DOHH2 (cell line): ENCODE results near the gene SSPN.

Experiments
- H3F3A ChIP-seq: fragments of 200-600 bp; sonication (generic), shearing (Covaris generic); 2 replicates; pipeline ENCODE4 v1.6.0; 2016; ENCODE audit warnings: antibody characterized with exemption, mild to moderate bottlenecking; ENCODE audit not compliant: control insufficient read depth, insufficient read depth
- H3K27ac ChIP-seq: fragments of 200-600 bp; sonication (generic); 2 replicates; pipeline ENCODE4 v1.5.1; 2014; ENCODE audit warnings: low read depth, mild to moderate bottlenecking, low read length, moderate library complexity
- H3K27me3 ChIP-seq: fragments of 200-600 bp; sonication (generic); 2 replicates; pipeline ENCODE4 v1.6.1; 2014; ENCODE audit warnings: mild to moderate bottlenecking, low read length, mixed read lengths; ENCODE audit not compliant: control insufficient read depth
- H3K36me3 ChIP-seq: fragments of 200-600 bp; sonication (generic); 2 replicates; pipeline ENCODE4 v1.6.1; 2014; ENCODE audit warnings: mild to moderate bottlenecking, low read length, moderate library complexity, mixed read lengths; ENCODE audit not compliant: control insufficient read depth
- H3K4me1 ChIP-seq: fragments of 200-600 bp; sonication (generic); 2 replicates; pipeline ENCODE4 v1.6.1; 2014; ENCODE audit warnings: mild to moderate bottlenecking, low read length, mixed read lengths; ENCODE audit not compliant: control insufficient read depth
- H3K4me2 ChIP-seq: fragments of 200-600 bp; sonication (generic); 2 replicates; pipeline ENCODE4 v1.6.0; 2014; ENCODE audit warnings: mild to moderate bottlenecking, low read length, moderate library complexity
- H3K4me3 ChIP-seq: fragments of 200-600 bp; sonication (generic); 2 replicates; pipeline ENCODE4 v1.5.1; 2014; ENCODE audit warnings: mild to moderate bottlenecking, low read length, mixed read lengths
- H3K79me2 ChIP-seq: fragments of 200-600 bp; sonication (generic); 2 replicates; pipeline ENCODE4 v1.6.1; 2014; ENCODE audit warnings: mild to moderate bottlenecking, low read length, mixed read lengths; ENCODE audit not compliant: control insufficient read depth
- H3K9me2 ChIP-seq: fragments of 200-600 bp; sonication (generic); replicated peaks from 2 replicates; pipeline ENCODE4 v1.6.1; 2014; ENCODE audit warnings: mild to moderate bottlenecking, low read length, mixed read lengths; ENCODE audit not compliant: control insufficient read depth
- H3K9me3 ChIP-seq: fragments of 200-600 bp; sonication (generic); 2 replicates; pipeline ENCODE4 v1.6.1; 2014; ENCODE audit warnings: antibody characterized with exemption, low read length, mixed read lengths; ENCODE audit not compliant: control insufficient read depth, insufficient read depth
- H4K20me1 ChIP-seq: fragments of 200-600 bp; sonication (generic); 2 replicates; pipeline ENCODE4 v1.6.0; 2014; ENCODE audit warnings: low read depth, mild to moderate bottlenecking, antibody characterized with exemption, low read length, moderate library complexity; ENCODE audit not compliant: control insufficient read depth, insufficient read depth
- EZH2phosphoT487 ChIP-seq: fragments of 200-600 bp; sonication (generic); IDR thresholded peaks from 2 replicates; pipeline ENCODE4 v1.6.1; 2017; ENCODE audit warnings: borderline replicate concordance, mild to moderate bottlenecking, antibody characterized with exemption, low read length, moderate library complexity, mixed read lengths
- TF ChIP-seq, protein P1 (sequence below): fragments of 200-600 bp; sonication (generic); IDR thresholded peaks from one replicate; pipeline ENCODE4 v1.5.1; 2014; ENCODE audit warnings: antibody characterized with exemption, mild to moderate bottlenecking, low read depth, low read length; ENCODE audit not compliant: poor library complexity, severe bottlenecking

The SSPN gene

DNA sequence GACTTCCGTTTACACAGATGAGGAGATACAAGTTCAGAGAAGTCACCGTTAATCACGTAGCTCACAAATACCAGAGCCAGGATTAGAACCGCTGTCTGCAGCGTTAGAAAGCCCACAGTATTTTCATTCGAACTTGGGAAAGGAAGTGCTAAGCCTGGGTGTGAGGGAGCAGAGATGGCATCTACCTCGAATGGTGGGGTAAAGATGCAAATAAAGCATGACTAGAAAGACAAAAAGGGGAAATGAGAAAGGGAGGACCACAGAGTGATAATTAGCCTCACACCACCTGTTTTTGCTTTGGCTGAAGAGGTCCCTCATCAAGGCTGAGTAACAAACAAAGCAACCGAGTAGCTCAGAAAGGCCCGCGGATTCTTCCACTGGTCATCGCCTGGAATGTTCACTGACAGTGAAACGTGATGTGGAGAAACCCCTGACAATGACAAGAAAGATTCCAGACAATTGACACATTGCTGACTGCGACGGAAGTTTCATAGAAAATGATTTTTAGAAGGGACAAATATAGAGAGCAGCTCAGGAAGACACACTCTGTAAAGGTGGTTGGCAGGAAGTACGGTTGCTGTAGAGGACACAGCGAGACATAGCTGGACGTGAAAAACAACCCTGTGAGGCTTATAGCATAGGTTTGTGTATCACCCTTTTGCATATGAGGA lies 39.0 kb upstream of the SSPN start:
- Histone ChIP-seq H3K27ac (peak overlapping the region; percentile 71), H3K36me3 (no peaks in the 10 kb centered on the region), H3K4me1 (peaks cover 38% of the 10 kb centered on the region), H4K20me1 (no peaks in the 10 kb centered on the region), H3K4me2 (peak overlapping the region; percentile 82), H3K9me2 (no peaks in the 10 kb centered on the region), H3K79me2 (no peaks in the 10 kb centered on the region), H3K27me3 (peaks cover 72% of the 10 kb centered on the region), H3K9me3 (no peaks in the 10 kb centered on the region), H3F3A (peaks cover 21% of the 10 kb centered on the region), H3K4me3 (peak overlapping the region; percentile 59)
- TF ChIP-seq EZH2phosphoT487: no peak
- TF ChIP-seq, protein P1, sequence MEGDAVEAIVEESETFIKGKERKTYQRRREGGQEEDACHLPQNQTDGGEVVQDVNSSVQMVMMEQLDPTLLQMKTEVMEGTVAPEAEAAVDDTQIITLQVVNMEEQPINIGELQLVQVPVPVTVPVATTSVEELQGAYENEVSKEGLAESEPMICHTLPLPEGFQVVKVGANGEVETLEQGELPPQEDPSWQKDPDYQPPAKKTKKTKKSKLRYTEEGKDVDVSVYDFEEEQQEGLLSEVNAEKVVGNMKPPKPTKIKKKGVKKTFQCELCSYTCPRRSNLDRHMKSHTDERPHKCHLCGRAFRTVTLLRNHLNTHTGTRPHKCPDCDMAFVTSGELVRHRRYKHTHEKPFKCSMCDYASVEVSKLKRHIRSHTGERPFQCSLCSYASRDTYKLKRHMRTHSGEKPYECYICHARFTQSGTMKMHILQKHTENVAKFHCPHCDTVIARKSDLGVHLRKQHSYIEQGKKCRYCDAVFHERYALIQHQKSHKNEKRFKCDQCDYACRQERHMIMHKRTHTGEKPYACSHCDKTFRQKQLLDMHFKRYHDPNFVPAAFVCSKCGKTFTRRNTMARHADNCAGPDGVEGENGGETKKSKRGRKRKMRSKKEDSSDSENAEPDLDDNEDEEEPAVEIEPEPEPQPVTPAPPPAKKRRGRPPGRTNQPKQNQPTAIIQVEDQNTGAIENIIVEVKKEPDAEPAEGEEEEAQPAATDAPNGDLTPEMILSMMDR: no peak

DNA sequence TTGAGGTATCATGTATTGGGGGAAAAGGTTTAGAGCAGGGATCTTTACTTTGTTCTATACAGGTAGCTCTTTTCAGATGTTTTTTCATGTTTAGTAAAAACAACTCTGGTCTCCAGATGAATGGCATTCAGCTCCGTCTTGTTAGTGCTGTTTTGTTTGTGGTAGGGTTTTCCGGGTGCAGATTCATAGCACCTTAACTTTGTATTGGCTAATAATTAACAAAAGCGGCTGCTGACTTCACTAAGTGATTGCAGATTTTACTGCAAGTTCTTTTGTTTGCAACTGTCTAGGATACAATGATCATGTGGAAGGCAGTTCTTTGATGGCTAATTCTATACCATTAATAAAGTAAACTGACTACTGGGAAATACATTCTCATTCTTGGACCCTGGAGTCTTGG lies 38.4 kb upstream of the SSPN start:
- no peaks in the 10 kb centered on the region for H3K9me3 ChIP-seq
- H3K4me1 ChIP-seq: peaks cover 38% of the 10 kb centered on the region
- peak overlapping the region; percentile 82 for H3K4me2 ChIP-seq
- no peaks in the 10 kb centered on the region for H3K9me2 ChIP-seq
- H3F3A ChIP-seq: peaks cover 21% of the 10 kb centered on the region
- H3K27ac ChIP-seq: peak overlapping the region; percentile 71
- TF ChIP-seq, protein P1: no peak
- TF ChIP-seq EZH2phosphoT487: no peak
- no peaks in the 10 kb centered on the region for H3K36me3 ChIP-seq
- H3K4me3 ChIP-seq: peak overlapping the region; percentile 59
- no peaks in the 10 kb centered on the region for H4K20me1 ChIP-seq
- H3K79me2 ChIP-seq: no peaks in the 10 kb centered on the region
- H3K27me3 ChIP-seq: peaks cover 71% of the 10 kb centered on the region

DNA sequence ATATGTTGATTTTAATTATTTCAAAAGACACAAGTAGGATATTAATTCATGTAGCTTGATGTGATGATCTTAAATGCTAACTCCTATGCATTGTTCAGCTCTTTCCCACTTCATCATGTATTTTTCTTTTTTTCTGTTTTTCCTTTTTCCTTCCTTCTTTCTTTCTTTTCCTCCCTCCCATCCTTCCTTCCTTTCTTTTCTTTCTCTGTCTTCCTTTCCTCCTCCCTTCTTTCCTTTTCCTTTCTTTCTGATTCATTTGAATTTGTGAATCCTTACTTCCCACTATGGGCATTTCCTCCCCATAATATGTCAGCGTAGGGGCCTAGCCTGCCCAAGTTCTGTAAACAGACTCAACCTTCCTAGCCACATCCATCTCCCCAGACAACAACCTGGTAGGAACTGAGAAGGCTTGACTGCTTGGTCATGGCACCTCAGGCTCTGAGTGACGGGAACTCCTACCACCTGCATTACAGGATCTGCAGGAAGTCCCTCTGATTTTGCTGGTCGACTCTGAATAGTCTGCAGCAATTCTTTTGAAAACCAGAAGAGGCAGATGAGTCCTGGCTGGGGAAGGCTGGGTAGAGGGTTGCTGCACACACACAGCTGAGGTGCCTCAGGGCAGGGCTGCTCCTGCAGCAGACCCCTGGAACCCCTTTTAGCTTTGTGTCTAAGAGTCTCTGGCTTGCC lies 37.2 kb upstream of the SSPN start:
- Histone ChIP-seq H3K27ac (no peak overlapping the region), H3K4me1 (peaks cover 38% of the 10 kb centered on the region), H3K4me2 (no peak overlapping the region), H3K79me2 (no peaks in the 10 kb centered on the region), H3K9me3 (no peaks in the 10 kb centered on the region), H3K4me3 (no peak overlapping the region), H3F3A (peaks cover 21% of the 10 kb centered on the region), H3K27me3 (peaks cover 75% of the 10 kb centered on the region), H3K9me2 (no peaks in the 10 kb centered on the region), H3K36me3 (no peaks in the 10 kb centered on the region), H4K20me1 (no peaks in the 10 kb centered on the region)
- peak; percentile 32; the same call in 1 of the 2 replicates for TF ChIP-seq EZH2phosphoT487
- TF ChIP-seq, protein P1: no peak
